Measurements from ENCODE around the gene ADAM10.

ADAM10 gene

DNA sequence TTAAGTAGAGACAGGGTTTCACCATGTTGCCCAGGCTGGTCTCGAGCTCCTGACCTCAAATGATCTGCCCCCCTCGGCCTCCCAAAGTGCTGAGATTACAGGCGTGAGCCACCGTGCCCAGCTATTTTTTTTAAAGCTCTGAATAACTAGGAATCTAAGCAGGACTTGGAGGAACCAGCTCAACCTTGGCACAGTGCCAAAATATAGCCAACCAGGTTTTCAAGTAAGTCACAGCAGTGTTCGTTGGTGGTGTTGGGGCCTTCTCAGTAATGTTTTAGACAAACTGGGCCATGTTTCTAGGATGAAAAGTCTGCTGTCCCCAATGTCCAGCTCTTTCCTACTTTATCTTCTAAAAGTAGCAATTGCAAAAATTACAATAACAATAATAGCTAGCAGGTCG is 6.4 kb upstream of the ADAM10 start:
- no peak for FAIRE-seq

DNA sequence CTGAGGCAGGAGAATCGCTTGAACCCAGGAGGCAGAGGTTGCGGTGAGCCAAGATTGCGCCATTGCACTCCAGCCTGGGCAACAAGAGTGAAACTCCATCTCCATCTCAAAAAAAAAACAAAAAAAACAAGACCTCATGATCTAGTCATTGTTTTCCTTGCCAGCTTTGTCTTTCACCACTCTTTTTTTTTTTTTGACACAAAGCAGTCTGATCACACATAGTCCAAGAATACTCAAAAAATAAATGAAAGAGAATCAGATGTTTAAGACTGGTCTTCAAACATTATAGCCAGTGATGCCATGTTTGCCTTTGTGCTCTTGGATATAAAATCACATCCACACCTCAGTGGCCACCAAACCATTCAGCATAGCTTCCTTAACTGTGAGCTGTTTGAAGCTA is 5.8 kb upstream of the ADAM10 start:
- no peak for FAIRE-seq

DNA sequence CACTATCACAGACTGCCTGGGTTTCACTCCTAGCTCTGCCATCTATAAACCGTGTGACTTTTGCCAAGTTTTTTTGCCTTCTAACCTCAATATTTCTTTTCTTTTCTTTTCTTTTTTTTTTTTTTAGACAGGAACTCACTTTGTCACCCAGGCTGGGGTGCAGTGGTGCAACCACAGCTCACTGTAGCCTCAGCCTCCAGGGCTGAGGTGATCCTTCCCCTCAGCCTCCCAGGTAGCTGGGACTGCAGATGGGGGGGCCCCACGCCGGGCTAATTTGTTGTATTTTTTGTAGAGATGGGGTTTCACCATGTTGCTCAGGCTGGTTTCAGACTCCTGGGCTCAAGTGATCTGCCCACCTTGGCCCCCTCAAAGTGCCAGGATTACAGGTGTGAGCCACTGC is 3.2 kb upstream of the ADAM10 start:
- FAIRE-seq = no peak

DNA sequence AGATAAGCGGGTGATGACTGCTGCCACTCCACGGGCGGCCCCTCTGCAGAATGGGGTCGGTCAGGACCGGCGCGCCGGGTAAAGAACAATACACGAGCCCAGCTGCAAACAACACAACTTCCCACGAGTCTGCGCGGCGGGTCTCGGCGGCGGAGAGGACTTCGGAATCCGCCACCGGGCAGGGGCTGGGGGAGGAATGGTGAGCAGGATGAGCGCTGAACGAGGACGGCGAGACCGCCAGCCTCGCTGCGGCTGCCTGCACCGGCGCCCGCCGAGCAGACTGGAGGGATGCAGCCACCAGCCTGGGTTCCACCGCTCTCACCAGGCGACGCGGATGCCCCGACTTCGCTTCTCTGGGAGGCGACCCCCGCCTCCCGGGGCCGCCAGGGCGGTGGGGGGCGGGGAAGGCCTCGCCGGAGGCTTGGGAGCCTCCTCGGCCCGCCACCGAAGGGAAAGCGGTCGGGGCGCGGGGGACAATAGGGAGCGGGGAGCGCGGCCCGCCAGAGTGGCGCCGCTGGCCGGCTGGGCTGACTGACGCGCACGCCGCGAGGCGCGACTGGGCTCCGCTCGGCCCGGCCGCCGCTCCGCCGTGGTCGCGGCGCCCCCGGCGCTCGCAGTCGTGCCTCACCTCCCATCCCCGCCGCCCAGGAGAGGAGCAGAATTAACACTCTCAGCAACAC is 515 bp downstream of the ADAM10 start:
- FAIRE-seq = no peak

DNA sequence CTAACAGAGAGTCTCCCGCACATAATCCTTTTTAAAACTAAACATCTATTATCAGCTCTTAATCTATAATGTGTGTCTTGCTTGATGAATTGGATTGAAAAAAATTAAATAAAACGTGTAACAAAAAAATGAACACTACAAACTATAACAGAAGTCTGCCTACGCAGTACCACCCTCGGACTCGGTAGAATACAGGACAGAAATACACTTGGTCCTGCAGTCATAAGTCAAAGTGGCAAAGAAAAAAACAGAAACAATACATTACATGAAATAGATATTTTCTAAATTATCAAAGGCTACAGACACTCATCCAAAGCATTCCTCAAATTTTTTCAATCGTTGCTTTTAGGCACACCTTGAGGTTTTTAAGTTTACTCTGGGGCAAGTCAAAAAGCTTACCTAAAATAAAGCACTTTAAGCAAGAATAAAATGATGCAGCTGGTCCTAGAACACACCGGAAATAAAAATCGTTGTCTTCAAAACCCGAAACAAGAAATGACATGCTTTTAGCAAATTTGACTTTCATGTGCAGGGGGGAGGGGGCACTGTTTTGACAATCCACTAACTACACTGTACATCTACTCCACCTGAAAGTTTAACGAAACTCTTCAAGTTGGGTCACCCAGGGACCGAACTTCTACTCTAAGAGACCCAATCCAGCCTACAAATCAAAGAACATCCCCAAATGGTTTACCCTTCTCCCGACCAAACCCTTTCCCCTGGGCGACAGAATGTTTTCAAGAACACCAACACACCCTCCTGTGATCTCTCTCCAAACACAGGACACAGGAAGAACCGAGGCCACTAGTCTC is 1.3 kb downstream of the ADAM10 start:
- FAIRE-seq = no peak

DNA sequence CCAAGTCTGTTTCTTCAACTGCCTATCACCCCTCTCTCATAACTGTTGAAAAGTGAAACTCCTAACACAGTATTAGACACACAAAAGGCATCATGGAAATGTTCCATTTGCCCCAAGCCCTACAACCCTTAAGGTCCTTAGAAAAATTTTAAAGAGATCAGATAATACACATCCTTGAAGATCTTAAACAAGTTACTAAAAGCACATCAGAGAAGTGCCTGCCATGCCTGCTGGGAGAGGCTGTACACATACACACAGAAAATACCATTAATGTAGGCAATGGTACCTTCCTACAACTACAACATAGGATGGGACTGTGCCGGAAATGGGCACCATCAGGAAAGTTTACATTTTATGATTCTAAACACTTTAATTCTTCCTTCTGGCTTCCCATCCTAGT is 3.3 kb downstream of the ADAM10 start:
- no peak for FAIRE-seq

DNA sequence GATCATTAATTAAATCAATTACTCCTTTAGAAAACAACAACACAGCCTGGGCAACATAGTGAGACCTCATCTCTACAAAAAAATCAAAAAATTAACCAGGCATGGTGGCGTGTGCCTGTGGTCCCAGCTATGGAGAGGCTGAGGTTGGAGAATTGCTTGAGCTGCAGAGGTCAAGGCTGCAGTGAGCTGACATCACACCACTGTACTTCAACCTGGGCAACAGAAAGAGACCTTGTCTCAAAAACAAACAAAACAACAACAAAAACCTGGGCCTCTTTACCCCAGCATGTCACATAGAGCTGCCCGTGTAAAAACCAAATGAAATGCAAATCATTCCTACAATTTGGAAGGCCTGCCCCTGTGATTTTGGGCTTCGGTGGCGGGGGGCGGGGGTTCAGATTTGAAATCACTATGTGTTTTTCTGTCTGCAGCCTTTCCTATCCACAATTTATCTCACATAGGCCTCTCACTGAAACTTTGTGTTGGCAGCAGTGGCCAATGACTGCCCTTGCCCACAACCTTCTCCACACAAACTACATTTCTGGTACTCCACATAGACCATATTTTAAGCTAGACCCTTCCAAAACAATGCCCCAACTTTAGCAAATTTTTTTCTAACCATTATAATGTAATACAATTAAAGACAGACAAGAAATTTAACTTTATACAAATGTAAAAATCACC is 6.5 kb downstream of the ADAM10 start:
- no peak for FAIRE-seq

DNA sequence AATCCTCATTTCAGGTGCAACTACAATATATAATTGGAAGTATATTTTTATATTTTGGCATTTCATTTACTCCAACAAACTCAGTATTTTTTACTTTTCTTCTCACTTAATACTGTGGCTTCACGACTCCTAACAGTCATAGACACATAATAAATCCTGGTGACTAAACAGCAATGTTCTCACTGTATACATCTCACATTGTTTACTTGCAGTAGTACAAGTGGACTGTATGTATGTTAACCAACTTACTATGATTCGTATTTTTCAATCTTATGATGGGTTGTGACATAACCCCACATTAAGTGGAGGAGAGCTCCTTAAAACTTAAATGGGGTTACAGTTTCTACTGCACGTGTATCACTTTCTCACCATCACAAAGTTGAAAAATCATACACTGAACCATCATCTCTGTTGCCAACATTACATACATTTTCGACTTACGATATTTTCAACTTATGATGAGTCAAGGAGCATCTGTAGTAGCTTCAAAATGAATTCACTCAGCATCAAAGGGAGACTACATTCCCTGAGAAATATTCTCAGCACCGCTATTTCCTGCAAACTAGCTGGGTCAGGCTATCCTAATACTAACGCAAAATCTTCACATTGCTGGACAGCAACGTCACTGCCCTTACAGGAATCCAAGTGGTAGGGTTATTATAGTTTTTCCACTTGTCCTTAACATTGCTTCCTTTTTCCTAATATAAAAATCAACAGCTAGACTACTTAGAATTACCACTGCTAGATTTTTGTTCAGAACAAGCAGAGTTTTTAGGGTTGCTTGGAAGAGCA is 7.3 kb downstream of the ADAM10 start:
- no peak for FAIRE-seq

DNA sequence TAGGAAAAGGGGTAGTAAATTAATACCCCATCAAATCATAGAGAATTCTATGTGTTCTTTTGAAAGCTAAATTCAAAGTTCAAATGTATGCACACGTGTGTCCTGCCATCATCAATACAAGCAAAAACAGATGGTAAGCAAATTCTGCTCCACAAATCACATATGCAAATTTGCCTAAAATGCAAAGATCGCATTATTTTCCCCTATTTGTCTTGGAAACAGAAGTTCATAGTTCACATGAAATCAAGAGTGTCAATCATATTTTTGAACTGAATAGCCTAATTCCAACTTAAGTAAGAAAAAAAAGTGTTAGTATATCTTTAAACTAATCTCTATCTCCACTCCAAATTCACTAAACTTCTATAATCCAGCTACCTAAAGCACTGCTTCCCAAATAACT is 8.5 kb downstream of the ADAM10 start:
- no peak for FAIRE-seq

DNA sequence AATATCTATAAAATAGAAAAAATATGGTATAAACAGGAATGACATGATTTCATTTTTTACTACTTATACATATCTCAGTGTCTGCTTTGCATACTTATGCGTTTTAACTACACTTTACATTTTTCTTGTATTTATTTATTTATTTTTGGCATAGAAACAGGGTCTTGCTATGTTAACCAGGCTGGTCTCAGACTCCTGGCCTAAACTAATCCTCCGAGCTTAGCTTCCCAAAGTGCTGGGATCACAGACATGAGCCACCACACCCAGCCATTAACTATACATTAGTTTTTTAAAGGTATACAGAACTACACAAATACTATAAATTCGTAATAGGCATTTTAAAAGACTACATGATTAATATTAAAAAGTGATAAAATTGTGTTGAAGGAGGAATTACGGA is 9.1 kb downstream of the ADAM10 start:
- FAIRE-seq = no peak

DNA sequence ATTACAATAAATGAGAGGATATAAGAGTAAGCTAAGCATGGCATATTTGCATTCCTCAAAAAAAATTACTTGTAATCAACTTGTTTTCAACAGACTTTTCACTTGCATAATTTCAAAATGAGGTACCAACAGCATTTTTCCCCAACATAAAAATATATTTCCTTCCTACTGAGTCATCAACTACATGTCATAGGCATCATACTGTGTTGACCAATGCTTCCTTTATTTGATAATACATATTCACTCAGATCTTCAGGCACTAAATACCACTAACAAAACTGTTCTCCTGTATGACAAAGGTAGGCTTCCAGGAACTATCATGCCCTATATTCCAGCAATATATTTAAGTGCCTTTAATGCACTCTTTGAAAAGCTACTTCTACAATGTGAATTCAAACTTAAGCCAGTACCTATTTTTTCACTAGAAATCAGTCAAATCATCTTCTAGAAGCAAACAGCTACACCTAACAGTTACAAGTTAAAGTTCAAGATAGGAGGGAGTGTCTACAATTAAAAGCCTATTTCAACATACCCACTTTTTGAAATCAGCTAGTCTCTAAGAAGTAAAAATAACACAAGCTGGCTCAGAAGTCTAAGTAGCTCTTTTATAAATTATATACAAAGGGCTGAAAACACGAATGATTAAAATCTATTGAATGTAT is 11.3 kb downstream of the ADAM10 start:
- FAIRE-seq = peak; percentile 68

DNA sequence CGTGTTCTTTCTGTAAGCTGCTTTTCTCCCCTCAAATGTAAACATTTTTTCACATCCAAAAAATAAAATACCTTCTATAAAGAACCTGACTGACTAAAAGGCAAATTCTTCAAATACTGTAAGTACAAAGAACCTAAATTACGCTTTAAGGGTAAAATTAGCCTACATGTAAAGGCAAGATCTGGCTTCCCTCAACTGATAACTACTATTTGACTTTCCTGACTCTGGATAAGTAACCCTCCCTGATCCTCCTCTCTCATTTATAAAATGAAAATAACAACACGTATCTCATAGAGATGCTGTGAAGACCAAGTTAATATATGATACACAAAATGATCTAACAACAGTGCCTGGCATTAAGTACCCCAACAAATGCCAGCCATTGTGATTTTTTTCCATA is 12.2 kb downstream of the ADAM10 start:
- no peak for FAIRE-seq

DNA sequence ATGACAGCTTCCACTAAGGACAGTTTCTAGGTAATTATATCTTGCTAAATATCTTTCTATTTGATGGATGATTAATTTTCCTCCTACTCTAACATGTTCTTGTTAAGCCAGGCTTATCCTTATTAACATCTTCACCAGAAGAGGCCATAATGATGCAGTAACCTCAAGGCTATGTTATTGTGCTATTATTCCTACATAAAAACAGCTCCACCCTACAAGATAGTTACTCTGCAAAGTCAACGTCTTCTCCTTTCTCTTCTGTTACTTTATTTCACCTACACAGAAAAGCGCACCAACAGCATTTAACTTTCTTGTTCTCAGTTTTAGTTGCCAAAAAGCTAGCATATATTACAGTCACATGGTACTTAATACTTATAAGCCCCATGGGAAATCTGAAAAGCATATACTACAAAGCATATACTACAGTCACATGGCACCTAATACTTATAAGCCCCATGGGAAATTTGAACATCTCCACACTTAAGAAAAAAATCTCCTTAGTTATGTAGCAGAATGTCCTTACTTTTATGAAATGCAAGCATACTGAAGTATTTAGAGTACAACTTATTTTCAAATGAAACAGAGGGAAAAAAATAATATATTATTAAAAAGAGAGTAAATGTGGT is 13.4 kb downstream of the ADAM10 start:
- no peak for FAIRE-seq

DNA sequence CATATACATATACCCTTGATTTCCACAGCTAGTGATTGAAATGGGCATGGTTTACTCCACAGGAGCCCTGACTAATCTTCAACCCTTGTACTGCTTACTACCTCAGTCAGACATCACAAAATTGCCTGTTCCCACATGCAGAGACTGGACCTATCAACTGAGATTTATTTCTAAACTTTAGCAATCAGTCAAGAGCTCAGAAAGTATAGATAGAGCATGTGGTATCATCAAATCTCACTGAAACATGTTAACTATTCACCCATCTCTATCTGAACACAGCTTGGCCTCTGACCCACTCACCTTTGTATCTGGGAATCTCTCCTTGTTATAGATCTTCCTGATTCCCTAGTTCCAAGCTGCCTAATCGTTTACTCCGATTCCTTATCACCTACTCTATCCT is 14.6 kb downstream of the ADAM10 start:
- FAIRE-seq = no peak

DNA sequence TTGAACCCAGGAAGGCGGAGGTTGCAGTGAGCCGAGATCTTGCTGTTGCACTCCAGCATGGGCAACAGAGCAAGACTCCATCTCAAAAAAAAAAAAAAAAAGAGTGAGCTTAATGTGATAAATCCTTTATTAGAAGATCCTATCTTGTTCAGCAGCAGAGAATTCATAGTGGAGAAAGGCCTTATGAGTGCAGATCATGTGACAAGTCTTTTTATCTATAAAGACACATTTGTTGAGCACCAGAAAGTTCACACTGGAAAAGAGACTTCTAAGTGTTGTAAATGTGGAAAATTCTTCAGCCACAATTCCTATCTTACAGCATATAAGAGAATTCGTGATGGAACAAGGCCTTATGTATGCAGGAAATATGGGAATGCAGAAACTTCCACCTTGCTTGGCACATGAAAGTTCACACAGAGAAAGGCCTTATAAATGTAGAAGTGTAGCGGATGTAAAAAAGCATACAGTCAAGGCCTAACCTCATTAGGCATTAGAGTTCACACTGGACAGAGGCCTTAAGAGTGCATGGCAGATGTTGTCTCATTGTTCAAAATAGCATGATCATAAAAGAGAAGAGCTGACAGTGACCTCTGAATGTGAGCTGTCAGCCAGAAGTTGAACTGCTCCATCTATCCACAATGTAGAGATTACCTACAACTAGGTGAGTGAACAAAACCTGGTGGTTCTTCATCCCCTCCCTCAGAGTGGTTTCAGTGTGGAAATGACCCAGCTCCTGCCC is 16.7 kb downstream of the ADAM10 start:
- FAIRE-seq = no peak

DNA sequence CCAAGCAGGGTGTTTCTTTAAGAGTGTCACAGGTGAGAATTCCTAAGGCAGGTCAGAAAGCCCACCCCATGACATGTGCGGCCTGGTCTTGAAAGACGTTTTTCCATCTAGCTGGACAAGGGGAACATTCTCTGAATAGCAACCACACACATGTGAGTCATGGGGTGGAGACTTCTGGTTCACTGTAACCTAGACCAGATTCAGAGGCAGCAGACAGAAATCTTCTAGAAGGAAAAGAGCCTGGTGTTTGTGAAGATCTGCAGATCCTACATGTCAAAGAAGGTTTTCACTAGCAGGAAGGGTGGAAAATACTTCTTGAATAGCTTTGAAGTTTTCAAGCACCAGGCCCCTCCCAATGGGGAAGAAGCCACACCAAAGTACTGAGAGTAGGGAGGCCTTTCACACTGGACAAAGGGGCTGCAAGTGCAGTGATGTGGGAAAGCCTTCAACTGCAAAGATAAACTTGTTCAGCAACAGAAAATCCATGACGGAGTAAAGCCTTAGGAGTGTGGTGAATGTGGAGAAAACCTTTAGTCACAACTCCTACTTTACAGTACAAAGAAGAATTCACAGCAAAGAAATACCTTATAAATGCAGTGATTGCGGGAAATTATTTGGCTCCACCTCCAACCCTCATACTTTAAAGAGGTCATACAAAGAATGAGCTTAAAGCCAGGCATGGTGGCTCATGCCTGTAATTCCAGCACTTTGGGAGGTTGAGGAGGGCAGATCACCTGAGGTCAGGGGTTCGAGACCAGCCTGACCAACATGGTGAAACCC is 17.6 kb downstream of the ADAM10 start:
- FAIRE-seq = no peak

DNA sequence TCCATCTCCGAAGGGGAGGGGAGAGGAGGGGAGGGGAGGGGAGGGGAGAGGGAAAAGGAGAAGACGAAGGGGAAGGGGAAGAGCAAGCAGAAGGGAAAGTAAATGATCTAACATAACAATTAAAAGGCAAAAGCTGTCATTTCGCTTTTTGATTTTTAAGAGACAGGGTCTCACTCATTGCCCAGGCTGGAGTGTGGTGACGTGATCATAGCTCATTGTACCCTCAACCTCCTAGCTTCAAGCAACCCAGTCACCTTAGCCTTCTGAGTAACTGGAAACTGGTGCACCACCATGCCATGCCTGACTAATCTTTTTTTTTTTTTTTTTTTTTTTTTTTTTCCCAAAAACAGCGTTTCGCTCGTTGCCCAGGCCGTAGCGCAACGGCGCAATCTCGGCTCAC is 22.6 kb downstream of the ADAM10 start:
- no peak for FAIRE-seq

DNA sequence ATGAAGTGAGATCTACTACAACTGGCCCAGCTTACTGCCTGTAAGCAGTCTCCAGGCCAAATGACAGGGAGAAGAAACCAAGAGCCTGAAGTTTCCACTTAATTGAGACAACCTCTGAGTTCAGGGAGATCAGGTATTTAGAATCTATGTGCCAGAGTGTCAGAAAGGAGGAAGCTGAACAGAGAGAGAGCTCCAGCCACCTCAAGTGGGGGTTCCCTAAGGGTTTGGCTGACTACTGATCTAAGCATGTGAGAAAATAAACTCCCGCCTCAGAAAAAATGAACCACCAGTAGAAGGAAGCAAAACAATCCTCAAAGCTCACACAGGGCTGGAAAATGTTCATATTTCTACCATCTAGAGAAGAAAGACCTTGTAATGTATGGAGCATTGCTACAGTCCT is 25.0 kb downstream of the ADAM10 start:
- no peak for FAIRE-seq

DNA sequence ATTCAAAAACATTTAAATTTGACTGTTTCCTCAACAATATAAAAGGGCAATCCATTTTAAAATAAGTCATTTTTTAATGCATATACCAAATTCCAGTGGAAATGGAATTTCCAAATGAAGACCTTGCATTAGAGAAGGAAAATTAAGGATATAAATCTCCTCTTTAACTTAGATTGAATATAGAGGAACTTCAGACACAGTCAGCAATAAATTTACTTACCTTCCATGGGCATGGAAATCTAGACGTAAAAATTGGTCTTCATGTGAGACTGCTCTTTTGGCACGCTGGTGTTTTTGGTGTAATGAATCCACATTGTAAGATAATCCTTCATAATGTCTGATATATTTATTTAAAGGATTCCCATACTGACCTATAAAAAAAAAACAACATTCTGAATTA is 32.1 kb downstream of the ADAM10 start:
- no peak for FAIRE-seq

DNA sequence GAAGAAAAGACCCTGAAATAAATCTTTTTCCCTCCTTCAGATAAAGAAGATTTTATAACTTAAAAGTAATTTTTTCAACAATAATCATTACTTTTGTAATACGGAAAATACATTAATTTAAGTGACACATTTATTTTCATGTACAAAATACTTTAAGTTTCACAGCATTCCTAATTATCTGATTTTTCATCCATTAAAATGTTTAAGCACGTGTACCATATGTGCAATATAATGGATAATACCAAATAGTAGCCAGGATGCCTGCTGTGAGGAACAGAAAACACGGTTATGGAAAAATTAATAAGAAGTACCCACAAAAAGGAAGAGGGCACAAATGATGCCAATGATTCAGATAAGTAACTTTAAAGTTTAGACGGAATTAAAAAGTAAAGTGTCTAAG is 33.5 kb downstream of the ADAM10 start:
- FAIRE-seq = no peak
